GM19099 (cell line): ENCODE measurements around the gene SLC6A1.

Experiments
- POLR2A ChIP-seq: IDR thresholded peaks from 3 replicates; pipeline ENCODE4 v1.6.1; 2011; ENCODE audit warnings: low read depth; ENCODE audit not compliant: insufficient read length; ENCODE audit errors: extremely low read depth

SLC6A1 gene

GRCh38 chr3:11047500-11047899 is 55.0 kb downstream of the SLC6A1 start:
- no peak for TF ChIP-seq POLR2A

GRCh38 chr3:11050666-11051323 is 58.2 kb downstream of the SLC6A1 start:
- no peak for TF ChIP-seq POLR2A

- no peak for TF ChIP-seq POLR2A
These were observed 61.5 kb downstream of the SLC6A1 start for GRCh38 chr3:11053926-11054503.

GRCh38 chr3:11054739-11055438 is 62.3 kb downstream of the SLC6A1 start:
- TF ChIP-seq POLR2A, result no peak

- no peak for TF ChIP-seq POLR2A
These were observed 62.9 kb downstream of the SLC6A1 start for GRCh38 chr3:11055496-11055895.

- TF ChIP-seq POLR2A, result no peak
These were observed 64.0 kb downstream of the SLC6A1 start for GRCh38 chr3:11056531-11057050.

- TF ChIP-seq POLR2A, result no peak
These were observed 65.1 kb downstream of the SLC6A1 start for GRCh38 chr3:11057655-11058054.

- no peak for TF ChIP-seq POLR2A
These were observed 66.7 kb downstream of the SLC6A1 start for GRCh38 chr3:11059090-11059798.

GRCh38 chr3:11059799-11060115 is 67.2 kb downstream of the SLC6A1 start:
- TF ChIP-seq POLR2A, result no peak

- TF ChIP-seq POLR2A, result no peak
These were observed 68.1 kb downstream of the SLC6A1 start for GRCh38 chr3:11060500-11061251.

GRCh38 chr3:11062704-11063103 is 70.2 kb downstream of the SLC6A1 start:
- TF ChIP-seq POLR2A, result no peak

- no peak for TF ChIP-seq POLR2A
These were observed 78.7 kb downstream of the SLC6A1 start for GRCh38 chr3:11071096-11071755.

- TF ChIP-seq POLR2A, result no peak
These were observed 80.1 kb downstream of the SLC6A1 start for GRCh38 chr3:11072631-11073030.

GRCh38 chr3:11074011-11074410 is 81.5 kb downstream of the SLC6A1 start:
- no peak for TF ChIP-seq POLR2A
